ENCODE data around the gene FAM3D.
"Not testable (repeated sequence)": the region's sequence is repeated elsewhere in the genome, so short reads cannot be mapped to it uniquely, and the experiment has no call there.

The FAM3D gene

DNA sequence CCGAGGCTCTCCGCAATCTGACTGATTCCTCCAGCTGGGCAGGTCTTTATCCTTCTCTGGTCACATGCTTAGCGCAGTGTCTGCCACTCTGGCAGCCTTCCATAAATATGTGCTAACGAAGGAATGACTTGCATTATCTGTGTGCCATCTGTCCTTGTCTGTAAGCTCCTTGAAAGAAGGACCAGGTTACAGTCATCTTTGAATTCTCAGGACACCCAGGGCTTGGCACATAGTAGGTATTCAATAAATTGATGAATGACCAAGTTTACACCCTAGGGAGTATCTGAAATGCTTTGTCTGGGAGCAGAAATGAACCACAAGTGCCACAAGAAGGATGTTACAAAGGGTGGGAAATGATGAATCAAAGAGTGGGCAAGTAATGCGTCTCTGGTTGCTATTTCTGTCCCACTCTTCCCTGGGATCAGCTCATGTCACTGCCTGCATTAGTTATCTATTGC, 16.5 kb upstream of the FAM3D start:
- no peak for DNase-seq

DNA sequence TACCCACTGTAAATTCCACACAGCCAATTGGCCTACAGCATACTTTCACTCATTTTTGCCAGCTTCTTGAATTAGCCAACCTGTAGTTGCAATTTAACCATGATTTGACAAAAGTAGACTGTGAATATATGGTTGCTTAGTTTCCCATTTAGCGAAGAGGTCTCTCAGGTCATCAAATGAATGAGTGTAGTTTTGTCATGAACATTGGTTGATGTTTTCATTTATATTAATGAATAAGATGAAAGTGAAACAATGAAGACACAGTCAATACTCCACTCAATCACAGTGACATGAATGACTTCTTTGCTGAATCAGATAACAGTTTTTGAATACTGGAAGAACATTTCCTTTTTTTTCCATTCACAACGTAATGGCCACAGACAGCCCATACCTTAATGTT, 15.3 kb upstream of the FAM3D start:
- no peak for DNase-seq

DNA sequence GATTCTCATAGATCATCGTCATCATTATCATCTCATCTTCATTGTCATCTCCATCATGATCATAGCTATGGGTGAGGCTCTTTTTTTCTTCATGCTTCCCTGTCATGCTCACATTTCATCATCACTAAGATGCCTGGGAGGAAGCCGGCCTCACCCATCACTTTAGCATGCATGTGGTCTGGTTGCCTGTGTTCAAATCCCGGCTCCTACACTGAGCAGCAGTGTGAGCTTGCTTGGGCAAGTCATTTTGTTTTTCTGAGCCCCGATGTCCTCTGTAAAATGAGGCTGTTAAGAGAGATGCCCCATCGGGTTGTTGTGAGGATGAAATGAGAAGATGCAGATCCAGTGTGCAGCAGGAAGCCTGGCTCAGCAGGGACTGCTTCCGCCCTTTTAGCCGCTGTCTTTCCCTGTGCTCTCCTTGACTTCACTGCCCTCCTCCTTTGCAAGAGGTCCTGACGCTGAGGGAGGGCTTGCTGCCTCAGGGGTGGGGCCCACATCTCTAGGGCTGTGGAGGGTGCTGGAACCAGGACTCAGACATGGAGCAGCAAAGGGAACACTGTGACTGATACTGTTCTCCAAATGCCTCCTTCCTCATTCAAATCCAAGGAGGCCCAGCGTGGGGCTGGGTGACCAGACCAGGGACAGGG, 14.4 kb upstream of the FAM3D start:
- no peak for DNase-seq

DNA sequence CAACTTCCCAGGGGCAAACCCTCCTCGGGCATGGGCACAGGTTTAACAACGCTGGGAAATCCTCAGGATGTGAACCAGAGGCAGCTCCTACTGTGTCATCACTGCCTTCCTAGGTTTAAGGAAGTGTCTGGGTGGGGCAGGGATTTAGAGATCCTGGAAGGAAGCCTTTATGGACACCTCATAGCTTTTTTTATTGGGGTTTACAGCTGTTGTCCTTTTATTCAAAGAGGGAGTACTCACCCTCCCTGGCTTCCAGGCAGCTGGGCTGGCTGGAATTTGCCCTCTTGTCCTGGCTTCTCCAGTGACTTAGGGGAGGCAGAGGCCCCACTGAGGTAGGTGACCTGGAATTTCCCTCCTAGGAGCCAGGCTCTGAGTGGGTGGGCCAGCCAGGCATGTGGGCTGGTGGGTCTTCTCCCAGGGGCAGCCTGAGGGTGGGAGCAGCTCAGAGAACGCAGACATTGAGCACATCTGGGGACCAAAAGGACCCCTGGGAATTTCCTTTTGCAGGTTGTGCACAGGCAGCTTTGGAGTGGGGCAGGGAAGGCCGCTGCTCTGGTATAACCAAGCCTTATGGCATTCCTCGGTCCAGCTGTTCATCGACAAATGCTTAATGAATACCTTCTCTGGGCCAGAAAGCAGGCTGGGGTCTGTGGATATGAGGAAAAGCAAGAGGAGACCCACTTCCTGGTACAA, 13.5 kb upstream of the FAM3D start:
- DNase-seq: no peak

DNA sequence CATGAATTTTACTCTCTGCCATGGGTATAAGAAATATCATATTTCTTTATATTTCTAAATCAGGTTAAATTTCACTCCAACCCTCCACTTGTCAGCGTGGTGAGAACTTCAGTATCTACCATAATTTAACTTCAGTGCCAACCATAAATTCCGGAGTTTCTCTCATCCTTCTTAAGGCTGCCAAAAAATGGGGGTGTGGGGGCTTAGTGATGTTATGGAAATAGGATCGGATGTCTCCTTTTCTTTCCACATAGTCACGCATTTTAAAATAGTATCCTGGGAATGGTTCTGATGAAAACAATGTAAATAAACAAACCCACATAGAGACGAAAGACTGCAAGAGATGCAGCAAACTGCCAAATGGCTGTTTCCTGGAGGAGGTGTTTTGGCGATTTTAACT, 12.9 kb upstream of the FAM3D start:
- no peak for DNase-seq

DNA sequence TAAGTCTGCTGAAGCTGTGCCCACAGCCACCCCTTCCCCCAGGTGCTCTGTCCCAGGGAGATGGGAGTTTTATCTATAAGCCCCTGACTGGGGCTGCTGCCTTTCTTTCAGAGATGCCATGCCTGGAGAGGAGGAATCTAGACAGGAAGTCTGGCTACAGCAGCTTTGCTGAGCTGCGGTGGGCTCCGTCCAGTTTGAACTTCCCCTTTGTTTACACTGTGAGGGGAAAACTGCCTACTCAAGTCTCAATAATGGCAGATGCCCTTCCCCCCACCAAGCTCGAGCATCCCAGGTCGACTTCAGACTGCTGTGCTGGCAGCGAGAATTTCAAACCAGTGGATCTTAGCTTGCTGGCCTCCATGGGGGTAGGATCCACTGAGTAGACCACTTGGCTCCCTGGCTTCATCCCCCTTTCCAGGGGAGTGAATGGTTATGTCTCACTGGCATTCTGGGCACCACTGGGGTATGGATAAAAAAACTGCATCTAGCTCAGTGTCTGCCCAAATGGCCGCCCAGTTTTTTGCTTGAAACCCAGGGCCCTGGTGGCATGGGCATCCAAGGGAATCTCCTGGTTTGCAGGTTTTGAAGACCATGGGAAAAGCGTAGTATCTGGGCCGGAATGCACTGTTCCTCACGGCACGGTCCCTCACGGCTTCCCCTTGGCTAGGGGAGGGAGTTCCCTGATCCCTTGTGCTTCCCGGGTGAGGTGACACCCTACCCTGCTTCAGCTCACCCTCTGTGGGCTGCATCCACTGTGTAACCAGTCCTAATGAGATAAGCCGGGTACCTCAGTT, 11.8 kb upstream of the FAM3D start:
- DNase-seq: not testable (repeated sequence)

- no peak for DNase-seq
Measured at GRCh38 chr3:58672880-58673279, 6.3 kb upstream of the FAM3D start.

GRCh38 chr3:58672451-58672850, 5.9 kb upstream of the FAM3D start:
- no peak for DNase-seq

DNA sequence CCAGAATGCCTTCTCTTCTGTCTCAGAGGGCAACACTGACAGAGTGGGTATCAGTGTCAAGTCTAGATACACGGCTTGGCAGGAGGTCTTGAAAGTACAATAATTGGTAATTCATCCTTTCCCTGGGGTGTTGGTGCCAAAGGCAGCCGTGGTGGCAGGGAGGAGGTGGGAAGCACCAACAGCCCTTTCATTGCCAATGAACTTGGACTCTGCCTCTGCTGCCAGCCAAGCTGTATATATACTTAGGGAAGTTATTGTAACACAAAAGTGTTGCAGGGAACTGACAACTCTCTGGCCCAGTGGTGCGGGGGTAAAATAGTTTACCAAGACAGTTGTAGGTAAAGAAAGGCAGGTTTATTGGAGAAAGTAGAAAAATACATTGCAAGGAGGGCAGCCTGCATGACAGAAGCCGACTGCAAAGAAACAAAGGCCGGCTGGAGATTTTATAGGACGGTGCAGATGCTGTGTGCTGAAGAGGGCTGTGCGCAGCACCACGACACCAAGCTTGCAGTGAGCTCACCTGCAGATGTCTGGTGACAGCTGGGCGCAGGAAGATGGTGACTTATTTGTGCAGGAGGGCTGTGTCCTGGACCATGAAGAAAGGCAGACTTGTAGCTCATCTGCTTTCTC, 4.0 kb upstream of the FAM3D start:
- DNase-seq: no peak

- no peak for DNase-seq
Measured at GRCh38 chr3:58668247-58668646, 1.7 kb upstream of the FAM3D start.

GRCh38 chr3:58667704-58668103, 1.1 kb upstream of the FAM3D start:
- DNase-seq: no peak

DNA sequence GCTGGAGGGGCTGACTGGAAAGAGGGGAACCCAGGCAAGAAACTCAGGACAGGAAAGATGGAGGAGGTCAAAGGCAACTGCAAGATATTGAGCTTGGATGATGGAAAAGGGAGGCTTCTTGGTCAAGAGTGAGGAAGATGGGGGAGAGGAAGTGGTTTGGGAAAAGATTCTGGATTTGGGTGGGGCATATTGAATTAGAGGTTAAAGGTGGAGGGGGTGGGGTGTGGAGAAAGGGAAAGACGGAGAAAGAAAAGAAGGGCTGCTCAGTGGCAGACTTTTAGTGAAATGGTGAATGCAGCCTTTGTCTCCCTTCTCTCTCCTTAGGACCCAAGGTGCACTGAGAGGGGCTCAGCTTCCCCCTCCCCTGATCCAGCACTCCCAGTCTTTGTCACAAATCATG, 655 bp upstream of the FAM3D start:
- DNase-seq: no peak

GRCh38 chr3:58665405-58665804, 1.2 kb downstream of the FAM3D start:
- DNase-seq: no peak

GRCh38 chr3:58664611-58665010, 2.0 kb downstream of the FAM3D start:
- DNase-seq: no peak

DNA sequence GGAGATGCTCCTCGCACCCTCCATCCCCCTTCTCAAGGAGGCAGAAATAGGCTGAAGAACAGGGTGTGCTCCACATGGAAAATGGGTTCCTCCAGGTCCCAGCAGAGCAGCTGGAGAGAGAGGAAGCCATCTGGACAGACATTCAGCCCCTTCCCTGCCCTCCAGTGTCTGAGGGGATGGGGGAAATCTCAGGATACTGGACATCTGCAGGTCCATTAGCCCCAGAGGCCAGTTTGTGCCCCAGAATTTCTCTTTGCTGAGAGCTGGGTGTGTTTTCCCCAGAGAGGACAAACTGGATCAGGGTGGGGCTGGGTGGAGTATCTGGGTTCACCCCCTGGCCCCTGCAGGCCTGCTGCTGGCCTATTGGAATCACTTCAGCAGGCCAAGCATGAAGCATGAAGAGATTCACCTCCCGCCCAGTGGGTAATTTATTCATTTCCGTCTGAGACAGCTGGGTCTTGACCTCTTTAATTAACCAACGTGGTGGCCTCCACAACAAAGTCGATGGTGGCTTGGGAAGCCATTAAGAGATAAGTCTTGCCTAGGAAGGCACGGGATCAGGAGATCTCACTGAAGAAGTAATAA, 4.6 kb downstream of the FAM3D start:
- no peak for DNase-seq

- no peak for DNase-seq
Measured at GRCh38 chr3:58660998-58661397, 5.6 kb downstream of the FAM3D start.

- DNase-seq: no peak
Measured at GRCh38 chr3:58659051-58659675, 7.4 kb downstream of the FAM3D start.

- DNase-seq: no peak
Measured at GRCh38 chr3:58658508-58658907, 8.1 kb downstream of the FAM3D start.

- DNase-seq: no peak
Measured at GRCh38 chr3:58657571-58658141, 8.9 kb downstream of the FAM3D start.

- DNase-seq: no peak
Measured at GRCh38 chr3:58657036-58657520, 9.5 kb downstream of the FAM3D start.

DNA sequence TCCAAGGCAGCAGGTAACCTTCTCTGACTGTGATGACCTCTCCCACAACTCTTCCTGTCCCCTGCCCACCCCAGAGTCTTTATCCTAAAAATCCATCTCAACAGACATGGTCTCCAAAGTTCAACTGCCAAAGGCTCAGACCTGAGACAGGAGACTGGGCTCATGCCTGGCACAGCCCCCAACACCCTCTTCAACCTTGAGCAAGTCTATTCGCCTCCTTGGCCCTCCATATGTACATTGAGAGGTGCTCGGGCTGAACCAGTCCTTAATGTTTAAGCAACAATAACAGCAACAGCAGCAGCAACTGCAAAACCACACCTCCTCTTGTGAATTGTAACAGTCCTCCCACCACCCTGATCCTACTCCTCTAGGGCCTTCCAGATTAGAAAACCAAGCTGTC, 9.9 kb downstream of the FAM3D start:
- no peak for DNase-seq

DNA sequence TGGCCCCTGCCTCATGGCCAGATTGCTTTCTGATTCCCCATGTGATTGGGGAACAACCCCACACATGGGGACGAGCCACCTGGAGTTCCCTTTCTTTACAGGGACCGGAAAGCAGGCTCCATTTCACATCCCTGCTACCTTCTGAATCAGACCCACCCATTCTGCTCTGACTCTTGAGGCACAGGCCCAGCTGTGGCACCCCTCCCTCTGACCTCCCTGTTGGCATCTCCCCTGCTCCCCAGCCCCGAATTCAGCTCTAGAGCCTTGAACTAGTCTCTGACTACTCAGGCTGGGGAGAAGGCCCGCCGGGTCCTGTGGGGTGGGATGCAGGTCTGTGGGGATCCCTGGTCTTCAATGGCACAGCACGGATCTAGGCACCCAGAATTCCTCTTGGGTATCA, 12.1 kb downstream of the FAM3D start:
- DNase-seq: no peak
